Upper lobe of right lung (tissue), 1 donor: ENCODE results near the gene BRWD1. TPM values are rescaled to one million over a fixed set of nuclear protein-coding genes. Genes with fewer than 3 reads are reported as not detected.

ENCODE experiments used
- ATAC-seq: fragments of 200-7000 bp; cut with Tn5 transposase; one replicate; pipeline ENCODE4 v1.9.1; 2020; ENCODE audit warnings: mild to moderate bottlenecking, moderate library complexity
- DNase-seq: peaks from one replicate; pipeline ENCODE4 v3.0.0-alpha.2; 2020
- H3K27ac ChIP-seq: fragments of 200-600 bp; one replicate; pipeline ENCODE4 v1.8.0; 2022
- H3K27me3 ChIP-seq: fragments of 200-600 bp; one replicate; pipeline ENCODE4 v1.8.0; 2022; ENCODE audit warnings: mild to moderate bottlenecking
- H3K36me3 ChIP-seq: fragments of 200-600 bp; one replicate; pipeline ENCODE4 v1.8.0; 2022
- H3K4me1 ChIP-seq: fragments of 200-600 bp; one replicate; pipeline ENCODE4 v1.8.0; 2022
- H3K4me3 ChIP-seq: fragments of 200-600 bp; one replicate; pipeline ENCODE4 v1.8.0; 2022; ENCODE audit warnings: mild to moderate bottlenecking
- H3K9me3 ChIP-seq: fragments of 200-600 bp; one replicate; pipeline ENCODE4 v1.8.0; 2022
- CTCF ChIP-seq: fragments of 200-600 bp; IDR thresholded peaks from one replicate; pipeline ENCODE4 v1.8.0; 2022; ENCODE audit warnings: antibody characterized with exemption
- intact Hi-C: fragments of 100-400 bp; cut with DNase I; formaldehyde crosslinking; loops from one replicate; pipeline ENCODE4 v1.11.0; 2022
- total RNA-seq: library from RNA; stranded (reverse); fragmentation: NEBNext Ultra II Directional; extraction: Animal tissue kit (Norgen Biotek cat#: 25700); gene quantifications from one replicate; pipeline ENCODE4 v1.2.1, GENCODE V29; 2021
- donor health status: DM: no; HTN: yes; CAD: no; lungs with severe emphysema.

BRWD1 gene
- total RNA-seq, 1 donor from 2014 or later: 40.5 TPM

- Histone ChIP-seq H3K4me3 (no peak overlapping the region), H3K27ac (no peak overlapping the region), H3K9me3 (no peaks in the 10 kb centered on the region), H3K4me1 (no peaks in the 10 kb centered on the region), H3K27me3 (no peaks in the 10 kb centered on the region), H3K36me3 (peaks cover 36% of the 10 kb centered on the region)
- ATAC-seq (no peak), DNase-seq (no peak)
- TF ChIP-seq CTCF: no peak
- intact Hi-C loops: no loop called here
Measured at GRCh38 chr21:39175665-39176064, 137.8 kb downstream of the BRWD1 start.

GRCh38 chr21:39175154-39175553 is 138.3 kb downstream of the BRWD1 start:
- H3K9me3 ChIP-seq: no peaks in the 10 kb centered on the region
- H3K4me1 ChIP-seq: no peaks in the 10 kb centered on the region
- intact Hi-C loops: no loop called here
- H3K36me3 ChIP-seq: peaks cover 36% of the 10 kb centered on the region
- no peak for ATAC-seq
- no peak overlapping the region for H3K4me3 ChIP-seq
- no peak for DNase-seq
- no peaks in the 10 kb centered on the region for H3K27me3 ChIP-seq
- peak; percentile 56 for TF ChIP-seq CTCF
- H3K27ac ChIP-seq: no peak overlapping the region

GRCh38 chr21:39173716-39174680 is 139.4 kb downstream of the BRWD1 start:
- H3K36me3 ChIP-seq: peaks cover 27% of the 10 kb centered on the region

GRCh38 chr21:39169906-39170305 is 143.5 kb downstream of the BRWD1 start:
- Histone ChIP-seq H3K4me3 (no peak overlapping the region), H3K9me3 (no peaks in the 10 kb centered on the region), H3K4me1 (no peaks in the 10 kb centered on the region), H3K27me3 (no peaks in the 10 kb centered on the region), H3K27ac (no peak overlapping the region), H3K36me3 (peaks cover 17% of the 10 kb centered on the region)
- ATAC-seq: no peak
- no peak for DNase-seq
- intact Hi-C loops: no loop called here
- TF ChIP-seq CTCF: no peak

More at GRCh38 chr21:39173716-39174680, 139.4 kb downstream of the BRWD1 start:
- H3K4me3 ChIP-seq: no peak overlapping the region
- H3K27me3 ChIP-seq: no peaks in the 10 kb centered on the region
- TF ChIP-seq CTCF: no peak
- ATAC-seq (no peak), DNase-seq (no peak)
- H3K27ac ChIP-seq: no peak overlapping the region
- intact Hi-C loops: no loop called here
- no peaks in the 10 kb centered on the region for H3K9me3 ChIP-seq
- H3K4me1 ChIP-seq: no peaks in the 10 kb centered on the region

GRCh38 chr21:39168800-39169199 is 144.6 kb downstream of the BRWD1 start:
- Histone ChIP-seq H3K27me3 (no peaks in the 10 kb centered on the region), H3K4me1 (no peaks in the 10 kb centered on the region), H3K36me3 (peaks cover 11% of the 10 kb centered on the region), H3K27ac (no peak overlapping the region), H3K9me3 (no peaks in the 10 kb centered on the region), H3K4me3 (no peak overlapping the region)
- no peak for DNase-seq
- TF ChIP-seq CTCF: no peak
- no peak for ATAC-seq
- intact Hi-C loops: no loop called here
